Chondrocyte (in vitro differentiated cells): ENCODE measurements around the gene NADSYN1. TPM values are rescaled to one million over a fixed set of nuclear protein-coding genes. Genes with fewer than 3 reads are reported as not detected.
"Not testable (repeated sequence)": the region's sequence is repeated elsewhere in the genome, so short reads cannot be mapped to it uniquely, and the experiment has no call there.

Source experiments
- DNase-seq: peaks from one replicate; pipeline ENCODE4 v3.0.0; 2021; ENCODE audit warnings: mixed read lengths, low spot score
- H3K27ac Mint-ChIP-seq: one replicate; pipeline ENCODE4 v1.8.0; 2021; ENCODE audit warnings: mild to moderate bottlenecking, moderate library complexity, mixed read lengths; ENCODE audit not compliant: unreplicated experiment
- H3K27me3 Mint-ChIP-seq: 2 replicates; pipeline ENCODE4 v1.8.0; 2021; ENCODE audit warnings: low read depth, mixed read lengths
- H3K36me3 Mint-ChIP-seq: 2 replicates; pipeline ENCODE4 v1.8.0; 2021; ENCODE audit warnings: low read depth, mixed read lengths
- H3K4me1 Mint-ChIP-seq: 2 replicates; pipeline ENCODE4 v1.8.0; 2021; ENCODE audit warnings: low read depth, mild to moderate bottlenecking, mixed read lengths
- H3K4me3 Mint-ChIP-seq: one replicate; pipeline ENCODE4 v1.8.0; 2021; ENCODE audit warnings: mild to moderate bottlenecking, moderate library complexity, mixed read lengths; ENCODE audit not compliant: unreplicated experiment
- H3K9me3 Mint-ChIP-seq: 2 replicates; pipeline ENCODE4 v1.8.0; 2021; ENCODE audit warnings: low read depth, mixed read lengths
- total RNA-seq: library from RNA; stranded (reverse); gene quantifications from 3 replicates; pipeline ENCODE4 v1.2.1, GENCODE V29; 2021
- TF ChIP-seq, protein P1 (sequence below): fragments of 200-600 bp; sonication (generic); IDR thresholded peaks from 2 replicates; pipeline ENCODE4 v1.5.0; 2021; ENCODE audit warnings: antibody characterized with exemption, mild to moderate bottlenecking, moderate library complexity

NADSYN1 gene
- total RNA-seq, 1 donor from 2014 or later: 38.8 TPM

DNA sequence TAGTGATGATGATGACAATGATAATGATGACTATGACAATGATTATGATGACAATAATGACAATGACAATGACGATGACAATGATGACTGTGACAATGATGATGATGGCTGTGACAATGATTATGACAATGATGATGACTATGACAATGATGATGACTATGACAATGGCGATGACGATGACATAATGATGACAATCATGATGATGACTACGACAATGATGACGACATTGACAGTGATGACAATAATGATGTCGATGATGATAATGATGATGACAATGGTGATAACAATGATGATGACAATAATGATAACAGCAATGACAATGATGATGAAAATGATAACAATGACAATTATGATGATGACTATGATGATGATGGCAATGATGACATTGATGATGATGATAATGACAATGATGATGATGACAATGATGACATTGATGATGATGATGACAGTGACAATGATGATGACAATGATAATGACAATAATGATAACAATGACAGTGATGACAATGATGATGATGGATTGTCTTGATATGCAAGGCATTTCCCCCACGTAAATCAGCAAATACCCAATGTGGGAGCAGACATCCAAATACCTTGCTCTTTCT lies 42.5 kb upstream of the NADSYN1 start:
- no peak overlapping the region for H3K27ac Mint-ChIP-seq
- H3K9me3 Mint-ChIP-seq: peaks cover 8% of the 10 kb centered on the region

DNA sequence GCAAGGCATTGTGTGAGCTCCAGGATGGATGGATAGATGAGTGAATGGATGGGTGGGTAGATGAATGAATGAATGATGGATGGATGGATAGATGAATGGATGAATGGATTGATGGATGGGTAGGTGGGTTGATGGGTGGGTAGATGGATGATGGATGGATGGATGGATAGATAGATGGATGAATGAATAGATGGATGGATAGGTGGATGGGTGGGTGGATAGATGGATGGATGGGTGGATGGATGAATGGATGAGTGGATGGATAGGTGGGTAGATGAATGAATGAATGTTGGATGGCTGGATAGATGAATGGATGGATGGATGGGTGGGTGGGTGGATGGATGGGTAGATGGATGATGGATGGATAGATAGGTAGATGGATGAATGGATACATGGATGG lies 38.4 kb upstream of the NADSYN1 start:
- H3K4me3 Mint-ChIP-seq: no peak overlapping the region
- H3K27ac Mint-ChIP-seq: no peak overlapping the region
- no peaks in the 10 kb centered on the region for H3K36me3 Mint-ChIP-seq

More for the DNA sequence above, 42.5 kb upstream of the NADSYN1 start:
- TF ChIP-seq, protein P1, sequence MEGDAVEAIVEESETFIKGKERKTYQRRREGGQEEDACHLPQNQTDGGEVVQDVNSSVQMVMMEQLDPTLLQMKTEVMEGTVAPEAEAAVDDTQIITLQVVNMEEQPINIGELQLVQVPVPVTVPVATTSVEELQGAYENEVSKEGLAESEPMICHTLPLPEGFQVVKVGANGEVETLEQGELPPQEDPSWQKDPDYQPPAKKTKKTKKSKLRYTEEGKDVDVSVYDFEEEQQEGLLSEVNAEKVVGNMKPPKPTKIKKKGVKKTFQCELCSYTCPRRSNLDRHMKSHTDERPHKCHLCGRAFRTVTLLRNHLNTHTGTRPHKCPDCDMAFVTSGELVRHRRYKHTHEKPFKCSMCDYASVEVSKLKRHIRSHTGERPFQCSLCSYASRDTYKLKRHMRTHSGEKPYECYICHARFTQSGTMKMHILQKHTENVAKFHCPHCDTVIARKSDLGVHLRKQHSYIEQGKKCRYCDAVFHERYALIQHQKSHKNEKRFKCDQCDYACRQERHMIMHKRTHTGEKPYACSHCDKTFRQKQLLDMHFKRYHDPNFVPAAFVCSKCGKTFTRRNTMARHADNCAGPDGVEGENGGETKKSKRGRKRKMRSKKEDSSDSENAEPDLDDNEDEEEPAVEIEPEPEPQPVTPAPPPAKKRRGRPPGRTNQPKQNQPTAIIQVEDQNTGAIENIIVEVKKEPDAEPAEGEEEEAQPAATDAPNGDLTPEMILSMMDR: no peak
- Mint-ChIP-seq H3K27me3 (peaks cover 46% of the 10 kb centered on the region), H3K4me3 (no peak overlapping the region), H3K4me1 (no peaks in the 10 kb centered on the region), H3K36me3 (no peaks in the 10 kb centered on the region)
- no peak for DNase-seq

DNA sequence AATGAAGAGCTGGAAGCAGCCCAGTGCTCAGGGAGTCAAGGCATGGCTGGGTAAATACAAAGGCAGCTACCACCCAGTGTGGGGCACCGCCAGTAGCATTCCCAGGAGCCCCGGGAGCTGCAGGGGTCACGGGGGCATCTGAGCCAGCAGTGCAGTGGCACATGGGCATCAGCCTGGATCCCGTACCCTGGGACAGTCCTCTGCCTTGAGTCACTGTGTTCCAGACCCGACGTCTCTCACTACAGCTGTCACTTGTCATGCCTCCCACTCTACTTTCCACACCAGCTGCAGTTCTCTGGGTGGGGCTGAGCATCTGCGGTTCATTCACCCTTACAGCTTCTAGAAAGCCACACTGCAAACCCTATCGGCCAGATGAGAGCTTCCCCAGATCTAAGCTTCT lies 34.4 kb upstream of the NADSYN1 start:
- H3K27me3 Mint-ChIP-seq: peaks cover 38% of the 10 kb centered on the region
- TF ChIP-seq, protein P1: no peak
- H3K36me3 Mint-ChIP-seq: no peaks in the 10 kb centered on the region
- H3K9me3 Mint-ChIP-seq: no peaks in the 10 kb centered on the region
- H3K27ac Mint-ChIP-seq: no peak overlapping the region
- no peak overlapping the region for H3K4me3 Mint-ChIP-seq
- no peaks in the 10 kb centered on the region for H3K4me1 Mint-ChIP-seq
- DNase-seq: no peak

More for the DNA sequence above, 38.4 kb upstream of the NADSYN1 start:
- DNase-seq: no peak
- TF ChIP-seq, protein P1: no peak
- Mint-ChIP-seq H3K27me3 (peaks cover 32% of the 10 kb centered on the region), H3K4me1 (no peaks in the 10 kb centered on the region), H3K9me3 (peaks cover 8% of the 10 kb centered on the region)

DNA sequence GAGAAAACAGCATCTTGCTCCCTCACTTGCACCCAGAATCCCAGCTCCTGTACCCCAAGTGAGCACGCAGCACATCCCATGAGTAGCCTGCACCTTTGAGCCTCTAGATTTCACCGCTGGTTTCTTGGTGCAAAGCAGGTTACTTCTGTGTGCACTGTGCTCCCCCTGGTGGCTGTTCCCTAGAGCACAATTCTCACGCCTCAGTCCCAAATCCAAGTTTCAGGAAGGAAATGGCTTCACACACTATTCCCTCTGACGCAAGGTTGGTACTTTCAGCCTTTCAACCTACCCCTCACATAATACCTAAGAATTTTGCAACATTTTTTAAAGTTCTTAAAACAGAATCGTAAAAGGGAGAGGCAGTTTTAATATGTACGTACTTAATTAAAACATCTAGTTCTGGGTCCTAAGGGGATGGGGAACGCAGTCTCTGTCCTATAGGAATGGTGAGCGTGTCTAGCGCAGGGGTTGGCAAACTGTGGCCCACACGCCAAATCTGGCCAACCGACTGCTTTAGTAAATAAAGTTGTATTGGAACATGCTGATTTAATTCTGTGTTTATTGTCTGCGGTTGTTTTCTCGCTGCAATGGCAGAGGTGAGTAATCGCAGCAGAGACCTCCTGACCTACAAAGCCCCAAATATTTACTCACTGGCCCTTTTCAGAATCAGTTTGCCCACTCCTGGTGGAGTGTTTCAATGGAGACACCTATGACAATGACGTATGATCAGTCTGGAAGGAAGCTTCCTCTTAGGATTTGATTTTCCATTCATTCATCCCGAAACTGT lies 32.4 kb upstream of the NADSYN1 start:
- no peak overlapping the region for H3K27ac Mint-ChIP-seq
- DNase-seq: no peak

DNA sequence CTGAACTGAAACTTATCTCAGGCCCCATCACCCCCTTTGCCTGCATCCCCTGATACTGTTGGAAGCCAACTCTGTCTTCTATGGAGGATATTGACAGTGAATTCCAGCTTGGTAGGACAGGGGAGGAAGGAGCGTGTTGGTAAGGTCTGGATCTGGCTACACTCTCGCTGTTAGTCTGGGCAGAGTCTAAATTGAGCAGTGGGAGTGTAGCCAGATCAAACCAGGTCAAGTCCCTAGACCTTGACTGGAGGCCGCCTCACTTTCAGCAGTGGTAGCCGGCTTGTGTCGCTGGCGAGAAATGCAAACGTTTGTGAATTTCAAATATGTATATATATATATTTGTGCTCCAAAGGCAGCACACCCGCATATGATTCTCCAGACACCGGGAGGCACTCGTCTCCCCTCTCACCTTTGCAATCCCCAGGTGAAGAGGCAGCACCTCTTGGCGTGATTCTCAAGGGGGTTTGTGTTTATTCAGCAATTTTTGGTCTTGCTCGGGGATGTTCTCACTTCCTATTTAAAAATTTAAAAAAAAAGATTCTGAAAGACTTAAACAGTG lies 31.5 kb upstream of the NADSYN1 start:
- no peak for DNase-seq
- H3K9me3 Mint-ChIP-seq: no peaks in the 10 kb centered on the region
- no peak overlapping the region for H3K27ac Mint-ChIP-seq
- H3K4me3 Mint-ChIP-seq: no peak overlapping the region
- H3K27me3 Mint-ChIP-seq: peaks cover 24% of the 10 kb centered on the region
- no peaks in the 10 kb centered on the region for H3K36me3 Mint-ChIP-seq
- TF ChIP-seq, protein P1: no peak
- no peaks in the 10 kb centered on the region for H3K4me1 Mint-ChIP-seq

More for the DNA sequence above, 32.4 kb upstream of the NADSYN1 start:
- Mint-ChIP-seq H3K4me3 (no peak overlapping the region), H3K27me3 (peaks cover 27% of the 10 kb centered on the region), H3K9me3 (no peaks in the 10 kb centered on the region), H3K4me1 (no peaks in the 10 kb centered on the region), H3K36me3 (no peaks in the 10 kb centered on the region)
- TF ChIP-seq, protein P1: peak; percentile 79

DNA sequence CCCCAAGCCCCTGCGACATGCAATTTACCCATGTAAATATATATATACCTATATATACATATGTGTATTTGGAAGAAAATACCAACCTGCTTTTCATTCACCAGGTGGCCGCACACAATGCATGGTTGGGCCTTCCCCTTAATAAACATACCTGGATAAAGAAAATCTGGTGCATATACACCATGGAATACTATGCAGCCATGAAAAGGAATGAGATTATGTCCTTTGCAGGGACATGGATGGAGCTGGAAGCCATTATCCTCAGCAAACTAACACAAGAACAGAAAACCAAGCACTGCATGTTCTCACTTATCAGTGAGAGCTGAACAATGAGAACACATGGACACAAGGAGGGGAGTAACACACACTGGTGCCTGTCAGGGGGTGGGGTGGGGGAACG lies 30.7 kb upstream of the NADSYN1 start:
- not testable (repeated sequence) for H3K4me3 Mint-ChIP-seq, DNase-seq, H3K9me3 Mint-ChIP-seq, H3K4me1 Mint-ChIP-seq, H3K36me3 Mint-ChIP-seq, H3K27ac Mint-ChIP-seq
- H3K27me3 Mint-ChIP-seq: peaks cover 24% of the 10 kb centered on the region
